Activated CD4-positive, alpha-beta T cell treated with anti-CD3 and anti-CD28 coated beads, Interleukin-10, Interleukin-2, amounts not matched to agents 100 ng/mL and 50 ng/mL, durations not matched to agents 16 hours and 8 hours (primary cell): ENCODE data around the gene RHNO1.

Experiments
- DNase-seq: peaks from one replicate; pipeline ENCODE4 v3.0.0-alpha.2; 2020

The RHNO1 gene

GRCh38 chr12:2877047-2877952 lies at the start of gene RHNO1, which contains the start of gene FOXM1:
Gene RHNO1, plus strand, starts transcription at chr12:2877223. Its CDS starts 8,144 bp downstream, at chr12:2885367.
Gene FOXM1, minus strand, starts transcription at chr12:2877174. Its CDS starts 2,696 bp downstream, at chr12:2874478.
- DNase-seq = peak; percentile 93

GRCh38 chr12:2829275-2829674 lies 47.7 kb upstream of the RHNO1 start:
- DNase-seq = no peak

- DNase-seq = no peak
Observed at GRCh38 chr12:2832550-2833127, 44.4 kb upstream of the RHNO1 start.

- DNase-seq = no peak
Observed at GRCh38 chr12:2833327-2833726, 43.7 kb upstream of the RHNO1 start.

- DNase-seq = no peak
Observed at GRCh38 chr12:2833810-2834209, 43.2 kb upstream of the RHNO1 start.

GRCh38 chr12:2834581-2835491 lies 42.2 kb upstream of the RHNO1 start, which contains the start of gene NRIP2:
Gene NRIP2, minus strand, starts transcription at chr12:2835035. Its CDS starts 52 bp downstream, at chr12:2834983.
- DNase-seq = no peak

GRCh38 chr12:2835691-2836403 lies 41.2 kb upstream of the RHNO1 start:
- no peak for DNase-seq

- DNase-seq = no peak
Observed at GRCh38 chr12:2836574-2836973, 40.4 kb upstream of the RHNO1 start.

GRCh38 chr12:2841056-2841650 lies 35.9 kb upstream of the RHNO1 start:
- DNase-seq = no peak

GRCh38 chr12:2842948-2843347 lies 34.1 kb upstream of the RHNO1 start:
- DNase-seq = no peak

- DNase-seq = no peak
Observed at GRCh38 chr12:2844786-2845185, 32.2 kb upstream of the RHNO1 start.

GRCh38 chr12:2845280-2845679 lies 31.7 kb upstream of the RHNO1 start:
- DNase-seq = no peak

- no peak for DNase-seq
Observed at GRCh38 chr12:2851931-2852330, 25.1 kb upstream of the RHNO1 start.

- DNase-seq = peak; percentile 41
Observed at GRCh38 chr12:2853626-2854025, 23.4 kb upstream of the RHNO1 start.

GRCh38 chr12:2854669-2855453 lies 22.2 kb upstream of the RHNO1 start:
- no peak for DNase-seq

GRCh38 chr12:2855546-2855945 lies 21.5 kb upstream of the RHNO1 start:
- DNase-seq = no peak

- no peak for DNase-seq
Observed at GRCh38 chr12:2856051-2856450, 21.0 kb upstream of the RHNO1 start.

GRCh38 chr12:2857021-2857431 lies 20.0 kb upstream of the RHNO1 start, which contains the start of gene TEX52:
Gene TEX52, minus strand, starts transcription at chr12:2857039. Its CDS starts 13 bp downstream, at chr12:2857026.
- DNase-seq = no peak

GRCh38 chr12:2857576-2857975 lies 19.4 kb upstream of the RHNO1 start:
- DNase-seq = no peak

GRCh38 chr12:2858334-2858733 lies 18.7 kb upstream of the RHNO1 start:
- no peak for DNase-seq

- no peak for DNase-seq
Observed at GRCh38 chr12:2858944-2859421, 18.0 kb upstream of the RHNO1 start.
